NB4 (cell line): Measurements from ENCODE around the gene KATNAL2.
"Not testable (repeated sequence)": the region's sequence is repeated elsewhere in the genome, so short reads cannot be mapped to it uniquely, and the experiment has no call there.

Source experiments
- CTCF ChIP-seq: IDR thresholded peaks from one replicate; pipeline ENCODE4 v1.5.1; 2012; ENCODE audit warnings: low read depth, low read length
- MYC ChIP-seq: IDR thresholded peaks from 2 replicates; pipeline ENCODE4 v1.6.1; 2011; ENCODE audit warnings: low read depth, low read length
- POLR2A ChIP-seq: IDR thresholded peaks from 2 replicates; pipeline ENCODE4 v1.6.1; 2011; ENCODE audit warnings: mild to moderate bottlenecking; ENCODE audit not compliant: insufficient read length; ENCODE audit errors: extremely low read depth
- TF ChIP-seq, protein P1 (sequence below): IDR thresholded peaks from 2 replicates; pipeline ENCODE4 v1.6.1; 2011; ENCODE audit warnings: low read depth, low read length

- not testable (repeated sequence) for TF ChIP-seq CTCF, POLR2A, MYC
- TF ChIP-seq, protein P1, sequence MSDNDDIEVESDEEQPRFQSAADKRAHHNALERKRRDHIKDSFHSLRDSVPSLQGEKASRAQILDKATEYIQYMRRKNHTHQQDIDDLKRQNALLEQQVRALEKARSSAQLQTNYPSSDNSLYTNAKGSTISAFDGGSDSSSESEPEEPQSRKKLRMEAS = not testable (repeated sequence)
Observed at GRCh38 chr18:47020757-47021156, 103.4 kb downstream of the KATNAL2 start.
